Fibroblast of lung (primary cell): ENCODE results near the gene KRT39. TPM values are rescaled to one million over a fixed set of nuclear protein-coding genes. Genes with fewer than 3 reads are reported as not detected.

Experiments
- DNase-seq, 2 donors: peaks; one replicate each; pipeline versions ENCODE4 v3.0.0 to v3.0.0-alpha.2; 2010; ENCODE audit warnings: low read depth in 2 of 2
- H2AFZ ChIP-seq: 2 replicates; pipeline ENCODE4 v1.5.1; 2012; ENCODE audit warnings: low read length, control low read depth, inconsistent platforms
- H3K27ac ChIP-seq: 2 replicates; pipeline ENCODE4 v1.5.1; 2011; ENCODE audit warnings: low read length, control low read depth; ENCODE audit not compliant: insufficient read depth
- H3K27me3 ChIP-seq: 2 replicates; pipeline ENCODE4 v1.5.1; 2011; ENCODE audit warnings: mild to moderate bottlenecking, low read length; ENCODE audit not compliant: control insufficient read depth, insufficient read depth
- H3K36me3 ChIP-seq: 2 replicates; pipeline ENCODE4 v1.5.1; 2011; ENCODE audit warnings: low read length; ENCODE audit not compliant: control insufficient read depth, insufficient read depth
- H3K4me1 ChIP-seq: 2 replicates; pipeline ENCODE4 v1.5.1; 2011; ENCODE audit warnings: low read length; ENCODE audit not compliant: control insufficient read depth, insufficient read depth; ENCODE audit errors: extremely low read depth
- H3K4me2 ChIP-seq: 2 replicates; pipeline ENCODE4 v1.5.1; 2011; ENCODE audit warnings: low read length, control low read depth; ENCODE audit not compliant: insufficient read depth; ENCODE audit errors: extremely low read depth
- H3K4me3 ChIP-seq, 4 experiments: fragments of 200-600 bp in 1 of 4; sonication (generic) in 1 of 4; replicated peaks in 1 of 4; 2 replicates each; pipeline ENCODE4 v1.5.1; 2011 to 2016; ENCODE audit warnings: low read length in 4 of 4, low read depth in 3 of 4, mild to moderate bottlenecking in 3 of 4, control low read depth in 2 of 4, inconsistent platforms in 1 of 4, mixed read lengths in 1 of 4; ENCODE audit not compliant: insufficient read depth in 1 of 4; ENCODE audit errors: control extremely low read depth in 1 of 4
- H3K79me2 ChIP-seq: 2 replicates; pipeline ENCODE4 v1.5.1; 2012; ENCODE audit warnings: mild to moderate bottlenecking, low read length, inconsistent platforms; ENCODE audit not compliant: control insufficient read depth, insufficient read depth
- H3K9ac ChIP-seq: 2 replicates; pipeline ENCODE4 v1.5.1; 2011; ENCODE audit warnings: mild to moderate bottlenecking, low read length, control low read depth; ENCODE audit not compliant: insufficient read depth
- H3K9me3 ChIP-seq: 2 replicates; pipeline ENCODE4 v1.5.1; 2012; ENCODE audit warnings: low read depth, low read length; ENCODE audit not compliant: control insufficient read depth, insufficient read depth
- H4K20me1 ChIP-seq: 2 replicates; pipeline ENCODE4 v1.5.1; 2011; ENCODE audit warnings: low read length; ENCODE audit not compliant: control insufficient read depth, insufficient read depth; ENCODE audit errors: extremely low read depth
- EZH2 ChIP-seq: IDR thresholded peaks from 2 replicates; pipeline ENCODE4 v1.5.1; 2012; ENCODE audit warnings: low read length, control low read depth, mild to moderate bottlenecking; ENCODE audit errors: missing control alignments
- polyA plus RNA-seq, 2 donors: library from polyadenylated mRNA; depleted of rRNA in 1 of 2; stranded (reverse) in 1 of 2; unstranded in 1 of 2; fragments of >200 nt; gene quantifications; 2 replicates each; pipeline ENCODE4 v1.2.1, GENCODE V29; 2011 to 2012; ENCODE audit warnings: missing spikeins in 1 of 2
- total RNA-seq: library from RNA; depleted of rRNA; stranded (reverse); fragments of >200 nt; gene quantifications from 2 replicates; pipeline ENCODE4 v1.2.1, GENCODE V29; 2014
- TF ChIP-seq, protein P1 (sequence below), 2 donors: IDR thresholded peaks in 1 of 2; conservative IDR thresholded peaks in 1 of 2; 1 replicate in 1 of 2; 2 replicates in 1 of 2; pipeline ENCODE4 v1.5.1; 2011 to 2012; ENCODE audit warnings: low read length in 2 of 2, control low read depth in 1 of 2, inconsistent platforms in 1 of 2, low read depth in 1 of 2, mild to moderate bottlenecking in 1 of 2

The KRT39 gene
- total and polyA plus RNA-seq, 2 donors (not counting 1 experiment from before 2014, with no cell fraction given), result 0.22 to 0.33 TPM

DNA sequence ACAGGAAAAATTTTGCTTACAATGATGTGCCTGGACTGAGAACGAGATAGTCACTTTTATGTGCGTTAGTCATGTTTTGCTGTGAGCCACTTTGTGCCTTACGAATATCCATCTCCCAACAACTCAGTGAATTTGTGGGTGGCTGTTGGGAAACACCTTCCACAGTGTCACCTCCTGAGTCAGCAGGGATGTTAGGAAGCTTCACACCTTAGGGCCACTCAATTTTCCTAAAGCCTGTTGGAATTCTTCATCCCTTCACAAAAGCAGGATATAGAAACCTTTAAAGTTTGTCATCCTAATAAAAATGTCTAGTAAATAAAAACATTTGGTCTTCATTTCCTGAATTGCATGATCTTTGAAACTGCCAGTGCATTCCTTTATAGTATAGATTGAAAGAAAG is 46.4 kb upstream of the KRT39 start:
- H4K20me1 ChIP-seq, result no peaks in the 10 kb centered on the region
- H3K4me3 ChIP-seq, result no peak overlapping the region
- TF ChIP-seq EZH2, result no peak
- TF ChIP-seq, protein P1, sequence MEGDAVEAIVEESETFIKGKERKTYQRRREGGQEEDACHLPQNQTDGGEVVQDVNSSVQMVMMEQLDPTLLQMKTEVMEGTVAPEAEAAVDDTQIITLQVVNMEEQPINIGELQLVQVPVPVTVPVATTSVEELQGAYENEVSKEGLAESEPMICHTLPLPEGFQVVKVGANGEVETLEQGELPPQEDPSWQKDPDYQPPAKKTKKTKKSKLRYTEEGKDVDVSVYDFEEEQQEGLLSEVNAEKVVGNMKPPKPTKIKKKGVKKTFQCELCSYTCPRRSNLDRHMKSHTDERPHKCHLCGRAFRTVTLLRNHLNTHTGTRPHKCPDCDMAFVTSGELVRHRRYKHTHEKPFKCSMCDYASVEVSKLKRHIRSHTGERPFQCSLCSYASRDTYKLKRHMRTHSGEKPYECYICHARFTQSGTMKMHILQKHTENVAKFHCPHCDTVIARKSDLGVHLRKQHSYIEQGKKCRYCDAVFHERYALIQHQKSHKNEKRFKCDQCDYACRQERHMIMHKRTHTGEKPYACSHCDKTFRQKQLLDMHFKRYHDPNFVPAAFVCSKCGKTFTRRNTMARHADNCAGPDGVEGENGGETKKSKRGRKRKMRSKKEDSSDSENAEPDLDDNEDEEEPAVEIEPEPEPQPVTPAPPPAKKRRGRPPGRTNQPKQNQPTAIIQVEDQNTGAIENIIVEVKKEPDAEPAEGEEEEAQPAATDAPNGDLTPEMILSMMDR (conservative IDR thresholded peaks at IDR 0.05 in 1 of 2, IDR thresholded peaks at IDR 0.05 in 1 of 2; ENCODE audit: low read depth in 1 of 2, low read length in 2 of 2), result no peak
- no peak overlapping the region for H3K9ac ChIP-seq
- no peaks in the 10 kb centered on the region for H3K79me2 ChIP-seq
- peaks cover 2% of the 10 kb centered on the region for H3K4me1 ChIP-seq
- H3K27ac ChIP-seq, result no peak overlapping the region
- H3K4me2 ChIP-seq, result no peak overlapping the region
- H3K9me3 ChIP-seq, result no peaks in the 10 kb centered on the region
- no peak overlapping the region for H2AFZ ChIP-seq
- H3K27me3 ChIP-seq, result no peaks in the 10 kb centered on the region
- H3K36me3 ChIP-seq, result no peaks in the 10 kb centered on the region
- no peak for DNase-seq

DNA sequence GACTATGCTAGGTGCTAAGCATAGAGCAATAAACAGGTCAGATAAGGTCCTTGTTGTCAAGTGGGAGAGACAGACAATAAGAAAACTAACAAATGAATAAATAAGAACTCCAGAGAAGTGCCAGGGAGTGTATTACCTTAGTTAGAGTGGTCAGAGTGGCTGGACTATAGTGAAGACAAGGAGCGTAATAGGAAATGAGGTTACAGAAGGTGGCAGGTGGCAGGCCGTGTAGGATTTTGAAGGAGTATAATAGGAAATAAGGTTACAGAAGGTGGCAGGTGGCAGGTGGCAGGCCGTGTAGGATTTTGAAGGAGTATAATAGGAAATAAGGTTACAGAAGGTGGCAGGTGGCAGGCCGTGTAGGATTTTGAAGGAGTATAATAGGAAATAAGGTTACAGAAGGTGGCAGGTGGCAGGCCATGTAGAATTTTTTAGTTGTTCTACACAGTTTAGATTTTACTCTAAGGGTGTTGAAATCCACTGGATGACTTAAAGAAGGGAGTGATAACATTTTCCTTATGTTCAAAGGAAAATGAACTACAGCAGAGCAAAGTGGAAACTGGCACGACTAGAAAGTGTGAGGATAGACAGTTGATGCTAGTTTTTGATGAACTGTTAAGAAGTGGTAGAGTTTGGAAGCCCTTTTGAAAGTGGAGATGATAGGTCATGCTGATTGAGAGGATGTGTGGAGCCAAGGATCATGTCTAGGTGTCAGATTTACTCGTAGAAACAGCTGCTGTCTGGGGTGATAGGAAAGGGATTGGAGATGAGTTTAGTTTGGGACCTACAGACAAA is 45.8 kb upstream of the KRT39 start:
- Histone ChIP-seq H2AFZ (no peak overlapping the region), H3K27me3 (no peaks in the 10 kb centered on the region), H4K20me1 (no peaks in the 10 kb centered on the region), H3K4me3 (no peak overlapping the region), H3K4me1 (peaks cover 2% of the 10 kb centered on the region), H3K27ac (no peak overlapping the region), H3K36me3 (no peaks in the 10 kb centered on the region), H3K9me3 (no peaks in the 10 kb centered on the region), H3K9ac (no peak overlapping the region), H3K4me2 (no peak overlapping the region), H3K79me2 (no peaks in the 10 kb centered on the region)
- no peak for TF ChIP-seq EZH2
- TF ChIP-seq, protein P1 (conservative IDR thresholded peaks at IDR 0.05 in 1 of 2, IDR thresholded peaks at IDR 0.05 in 1 of 2; ENCODE audit: low read depth in 1 of 2, low read length in 2 of 2), result no peak
- DNase-seq, result no peak

DNA sequence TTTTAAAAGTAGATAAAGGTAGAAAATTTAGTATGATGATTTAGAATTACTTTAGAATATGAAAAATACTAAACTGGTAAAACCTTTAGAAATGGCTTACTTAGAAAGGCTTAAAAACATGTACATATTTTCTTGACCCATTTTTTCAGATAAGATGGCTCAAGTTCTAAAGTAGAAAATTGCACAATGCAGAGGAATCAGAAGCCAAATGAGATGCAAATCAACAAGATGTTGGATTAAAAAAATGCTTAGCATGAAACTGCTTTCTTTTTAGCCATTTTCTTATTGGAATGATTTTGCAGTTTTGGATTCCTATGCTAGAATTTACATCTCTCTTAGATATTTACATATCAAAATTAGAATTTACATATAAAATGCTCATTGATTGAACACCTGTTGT is 43.7 kb upstream of the KRT39 start:
- H3K27ac ChIP-seq, result no peak overlapping the region
- no peak for DNase-seq

More for the DNA sequence above, 43.7 kb upstream of the KRT39 start:
- H3K4me1 ChIP-seq, result peaks cover 2% of the 10 kb centered on the region
- no peak overlapping the region for H3K4me3 ChIP-seq
- no peaks in the 10 kb centered on the region for H3K36me3 ChIP-seq
- H3K9ac ChIP-seq, result no peak overlapping the region
- TF ChIP-seq, protein P1 (conservative IDR thresholded peaks at IDR 0.05 in 1 of 2, IDR thresholded peaks at IDR 0.05 in 1 of 2; ENCODE audit: low read depth in 1 of 2, low read length in 2 of 2), result no peak
- TF ChIP-seq EZH2, result no peak
- no peak overlapping the region for H3K4me2 ChIP-seq
- no peak overlapping the region for H2AFZ ChIP-seq
- H3K79me2 ChIP-seq, result no peaks in the 10 kb centered on the region
- no peaks in the 10 kb centered on the region for H4K20me1 ChIP-seq
- H3K27me3 ChIP-seq, result no peaks in the 10 kb centered on the region
- H3K9me3 ChIP-seq, result no peaks in the 10 kb centered on the region
